Activated CD8-positive, alpha-beta T cell treated with anti-CD3 and anti-CD28 coated beads, Interleukin-2, amount 10 ng/mL, durations not matched to agents 7 days and 5 days (primary cell): ENCODE measurements around the gene ZNF397. TPM values are rescaled to one million over a fixed set of nuclear protein-coding genes. Genes with fewer than 3 reads are reported as not detected.

Source experiments
- ATAC-seq: fragments of 150-1000 bp; cut with Tn5 transposase; one replicate; pipeline ENCODE4 v1.10.0; 2021; ENCODE audit warnings: moderate library complexity
- CTCF ChIA-PET: fragments of 350-600 bp; sonication (Branson Sonifier 250); formaldehyde crosslinking; loops from one replicate; lab custom pipeline; 2021; ENCODE audit warnings: antibody characterized with exemption; lab: Charles Lee
- POLR2A ChIA-PET: fragments of 350-600 bp; sonication (Branson Sonifier 250); formaldehyde crosslinking; loops from one replicate; lab custom pipeline; 2021; ENCODE audit warnings: antibody characterized with exemption; lab: Charles Lee
- DNase-seq: peaks from one replicate; pipeline ENCODE4 v3.0.0-alpha.2; 2020
- H3K27ac Mint-ChIP-seq: one replicate; pipeline ENCODE4 v1.8.0; 2021; ENCODE audit warnings: mild to moderate bottlenecking, mixed read lengths
- H3K27me3 Mint-ChIP-seq: one replicate; pipeline ENCODE4 v1.8.0; 2021; ENCODE audit warnings: low read depth, mixed read lengths
- H3K36me3 Mint-ChIP-seq: one replicate; pipeline ENCODE4 v1.8.0; 2021; ENCODE audit warnings: low read depth, mixed read lengths
- H3K4me1 Mint-ChIP-seq: one replicate; pipeline ENCODE4 v1.8.0; 2021; ENCODE audit warnings: low read depth, mixed read lengths
- H3K4me3 Mint-ChIP-seq: one replicate; pipeline ENCODE4 v1.8.0; 2021; ENCODE audit warnings: mild to moderate bottlenecking, mixed read lengths
- H3K9me3 Mint-ChIP-seq: one replicate; pipeline ENCODE4 v1.8.0; 2022; ENCODE audit warnings: mixed read lengths; ENCODE audit not compliant: insufficient read depth
- total RNA-seq, 2 experiments: library from RNA; stranded (reverse); gene quantifications; one replicate each; pipeline ENCODE4 v1.2.3, GENCODE V29; 2021

ZNF397 gene
- total RNA-seq, 2 experiments from 2014 or later, result 11.3 to 12.7 TPM

GRCh38 chr18:35276267-35276666 lies 35.4 kb downstream of the ZNF397 start:
- ChIA-PET POLR2A (no interaction called here), CTCF (interaction anchor here (0.9 kb wide), 1 partner anchor 110 kb away, joined by 4 read pairs; no protein-coding TSS in a partner anchor)
- no peak overlapping the region for H3K27ac Mint-ChIP-seq

GRCh38 chr18:35277633-35278032 lies 36.8 kb downstream of the ZNF397 start:
- no peak for DNase-seq
- ChIA-PET CTCF (no interaction called here), POLR2A (interaction anchor here (1.3 kb wide), 1 partner anchor 9 kb away, joined by 3 read pairs; no protein-coding TSS in a partner anchor)
- Mint-ChIP-seq H3K36me3 (peaks cover 41% of the 10 kb centered on the region), H3K27ac (no peak overlapping the region), H3K4me1 (peaks cover 2% of the 10 kb centered on the region), H3K4me3 (no peak overlapping the region), H3K9me3 (peaks cover 29% of the 10 kb centered on the region), H3K27me3 (no peaks in the 10 kb centered on the region)
- ATAC-seq, result no peak

More at GRCh38 chr18:35276267-35276666, 35.4 kb downstream of the ZNF397 start:
- H3K9me3 Mint-ChIP-seq, result peaks cover 30% of the 10 kb centered on the region
- no peak overlapping the region for H3K4me3 Mint-ChIP-seq
- ATAC-seq, result no peak
- H3K4me1 Mint-ChIP-seq, result peaks cover 2% of the 10 kb centered on the region
- no peaks in the 10 kb centered on the region for H3K27me3 Mint-ChIP-seq
- H3K36me3 Mint-ChIP-seq, result peaks cover 32% of the 10 kb centered on the region
- DNase-seq, result no peak

- peaks cover 25% of the 10 kb centered on the region for H3K9me3 Mint-ChIP-seq
- H3K4me1 Mint-ChIP-seq, result peaks cover 2% of the 10 kb centered on the region
- H3K36me3 Mint-ChIP-seq, result peaks cover 43% of the 10 kb centered on the region
- DNase-seq (no peak), ATAC-seq (no peak)
- H3K27ac Mint-ChIP-seq, result no peak overlapping the region
- H3K4me3 Mint-ChIP-seq, result no peak overlapping the region
- ChIA-PET CTCF (no interaction called here), POLR2A (interaction anchor here (1.3 kb wide), 1 partner anchor 9 kb away, joined by 3 read pairs; no protein-coding TSS in a partner anchor)
- no peaks in the 10 kb centered on the region for H3K27me3 Mint-ChIP-seq
Measured at GRCh38 chr18:35278085-35278484, 37.3 kb downstream of the ZNF397 start.

- POLR2A ChIA-PET, result interaction anchor here (1.4 kb wide), 1 partner anchor 11 kb away, joined by 6 read pairs; the partner anchor contains the start of gene ZSCAN30
- Mint-ChIP-seq H3K36me3 (peaks cover 49% of the 10 kb centered on the region), H3K4me3 (no peak overlapping the region), H3K27ac (no peak overlapping the region), H3K9me3 (peaks cover 18% of the 10 kb centered on the region), H3K4me1 (peaks cover 2% of the 10 kb centered on the region), H3K27me3 (no peaks in the 10 kb centered on the region)
- DNase-seq (no peak), ATAC-seq (no peak)
- CTCF ChIA-PET, result no interaction called here
Measured at GRCh38 chr18:35278969-35279368, 38.1 kb downstream of the ZNF397 start.

GRCh38 chr18:35282353-35282752 lies 41.5 kb downstream of the ZNF397 start:
- no peak overlapping the region for H3K27ac Mint-ChIP-seq
- H3K9me3 Mint-ChIP-seq, result peaks cover 36% of the 10 kb centered on the region
- H3K4me1 Mint-ChIP-seq, result peaks cover 5% of the 10 kb centered on the region
- no peak for ATAC-seq
- H3K4me3 Mint-ChIP-seq, result no peak overlapping the region
- ChIA-PET POLR2A (interaction anchor here (1.8 kb wide), 1 partner anchor 7 kb away, joined by 4 read pairs; the partner anchor contains the start of gene ZSCAN30), CTCF (no interaction called here)
- no peak for DNase-seq
- H3K27me3 Mint-ChIP-seq, result no peaks in the 10 kb centered on the region
- peaks cover 65% of the 10 kb centered on the region for H3K36me3 Mint-ChIP-seq

- CTCF ChIA-PET, result no interaction called here
- peaks cover 70% of the 10 kb centered on the region for H3K36me3 Mint-ChIP-seq
- ATAC-seq (no peak), DNase-seq (no peak)
- H3K9me3 Mint-ChIP-seq, result peaks cover 31% of the 10 kb centered on the region
- H3K4me1 Mint-ChIP-seq, result peaks cover 7% of the 10 kb centered on the region
- POLR2A ChIA-PET, result no interaction called here
- H3K27ac Mint-ChIP-seq, result no peak overlapping the region
- no peaks in the 10 kb centered on the region for H3K27me3 Mint-ChIP-seq
- no peak overlapping the region for H3K4me3 Mint-ChIP-seq
Measured at GRCh38 chr18:35283923-35284794, 43.3 kb downstream of the ZNF397 start.

- no peaks in the 10 kb centered on the region for H3K27me3 Mint-ChIP-seq
- peaks cover 68% of the 10 kb centered on the region for H3K36me3 Mint-ChIP-seq
- H3K4me3 Mint-ChIP-seq, result no peak overlapping the region
- no peak overlapping the region for H3K27ac Mint-ChIP-seq
- ATAC-seq, result no peak
- DNase-seq, result no peak
- peaks cover 12% of the 10 kb centered on the region for H3K4me1 Mint-ChIP-seq
- ChIA-PET POLR2A (no interaction called here), CTCF (no interaction called here)
- H3K9me3 Mint-ChIP-seq, result peaks cover 25% of the 10 kb centered on the region
Measured at GRCh38 chr18:35284841-35285240, 44.0 kb downstream of the ZNF397 start.

- POLR2A ChIA-PET, result interaction anchor here (0.6 to 3.0 kb wide), 15 partner anchors 8 to 664 kb away, joined by 3 to 28 read pairs (median 5); partner anchors contain the start of genes INO80C, MAPRE2, ZNF24 and ZNF397
- ATAC-seq (no peak), DNase-seq (no peak)
- CTCF ChIA-PET, result interaction anchor here (0.8 to 2.2 kb wide), 8 partner anchors 28 to 423 kb away, joined by 3 to 5 read pairs (median 3); partner anchors contain the start of genes ZNF24 and ZNF397
- Mint-ChIP-seq H3K4me1 (peaks cover 34% of the 10 kb centered on the region), H3K9me3 (peaks cover 25% of the 10 kb centered on the region), H3K4me3 (peak overlapping the region; percentile 98), H3K36me3 (peaks cover 68% of the 10 kb centered on the region), H3K27ac (peak overlapping the region; percentile 97), H3K27me3 (no peaks in the 10 kb centered on the region)
Measured at GRCh38 chr18:35289293-35289692, 48.5 kb downstream of the ZNF397 start.

GRCh38 chr18:35289727-35290093 lies 48.9 kb downstream of the ZNF397 start:
- POLR2A ChIA-PET, result interaction anchor here (0.6 to 3.0 kb wide), 18 partner anchors 8 to 664 kb away, joined by 3 to 28 read pairs (median 5); partner anchors contain the start of genes INO80C, ZNF24, ZNF396 and ZNF397
- ATAC-seq (peak; percentile 46), DNase-seq (peak; percentile 60)
- CTCF ChIA-PET, result interaction anchor here (0.8 to 2.2 kb wide), 7 partner anchors 28 to 423 kb away, joined by 3 to 5 read pairs (median 3); partner anchors contain the start of genes ZNF24 and ZNF397
- no peaks in the 10 kb centered on the region for H3K27me3 Mint-ChIP-seq
- peak overlapping the region; percentile 98 for H3K4me3 Mint-ChIP-seq
- H3K36me3 Mint-ChIP-seq, result peaks cover 71% of the 10 kb centered on the region
- H3K27ac Mint-ChIP-seq, result peak overlapping the region; percentile 97
- peaks cover 28% of the 10 kb centered on the region for H3K9me3 Mint-ChIP-seq
- H3K4me1 Mint-ChIP-seq, result peaks cover 37% of the 10 kb centered on the region

GRCh38 chr18:35290094-35290735 lies 49.4 kb downstream of the ZNF397 start, which contains the start of gene ZSCAN30:
Gene ZSCAN30 (minus strand): TSS chr18:35290229. CDS start chr18:35264352, 25,877 bp downstream.
- Mint-ChIP-seq H3K4me1 (peaks cover 41% of the 10 kb centered on the region), H3K9me3 (peaks cover 31% of the 10 kb centered on the region), H3K4me3 (peak within 1 kb of the TSS; percentile 98), H3K27ac (peak within 1 kb of the TSS; percentile 97), H3K36me3 (peaks cover 72% of the 10 kb centered on the region), H3K27me3 (no peaks in the 10 kb centered on the region)
- DNase-seq (peak; percentile 97), ATAC-seq (peak; percentile 98)
- ChIA-PET CTCF (interaction anchor here (0.9 to 2.2 kb wide), 5 partner anchors 50 to 424 kb away, joined by 3 to 5 read pairs (median 4); partner anchors contain the start of gene ZNF397), POLR2A (interaction anchor here (0.6 to 3.0 kb wide), 17 partner anchors 9 to 313 kb away, joined by 3 to 28 read pairs (median 5); partner anchors contain the start of genes INO80C, ZNF24, ZNF396 and ZNF397)

GRCh38 chr18:35291166-35291565 lies 50.3 kb downstream of the ZNF397 start:
- peaks cover 41% of the 10 kb centered on the region for H3K4me1 Mint-ChIP-seq
- CTCF ChIA-PET, result interaction anchor here (0.9 to 2.2 kb wide), 2 partner anchors 51 to 60 kb away, joined by 3 to 5 read pairs; partner anchors contain the start of gene ZNF397

More at GRCh38 chr18:35291166-35291565, 50.3 kb downstream of the ZNF397 start:
- Mint-ChIP-seq H3K9me3 (peaks cover 26% of the 10 kb centered on the region), H3K36me3 (peaks cover 74% of the 10 kb centered on the region), H3K4me3 (peak overlapping the region; percentile 98), H3K27me3 (no peaks in the 10 kb centered on the region), H3K27ac (peak overlapping the region; percentile 97)
- ATAC-seq, result no peak
- POLR2A ChIA-PET, result interaction anchor here (0.8 kb wide), 1 partner anchor 262 kb away, joined by 4 read pairs; no protein-coding TSS in a partner anchor
- DNase-seq, result no peak
